GM12875 (cell line): ENCODE data around the gene TTYH1.
A peak's percentile ranks its signal among the peaks of the same experiment; 100 is the strongest.
"Not testable (repeated sequence)": the region's sequence is repeated elsewhere in the genome, so short reads cannot be mapped to it uniquely, and the experiment has no call there.

Experiments used
- H3K4me3 ChIP-seq: one replicate; pipeline ENCODE4 v1.5.1; 2011; ENCODE audit warnings: low read depth, low read length, control low read depth
- TF ChIP-seq, protein P1 (sequence below): IDR thresholded peaks from 2 replicates; pipeline ENCODE4 v1.5.1; 2011; ENCODE audit warnings: low read depth, mild to moderate bottlenecking, control low read depth, inconsistent platforms, low read length, moderate library complexity, borderline replicate concordance; ENCODE audit not compliant: insufficient read depth

The TTYH1 gene

GRCh38 chr19:54436031-54436523 is 20.8 kb downstream of the TTYH1 start:
- TF ChIP-seq, protein P1, sequence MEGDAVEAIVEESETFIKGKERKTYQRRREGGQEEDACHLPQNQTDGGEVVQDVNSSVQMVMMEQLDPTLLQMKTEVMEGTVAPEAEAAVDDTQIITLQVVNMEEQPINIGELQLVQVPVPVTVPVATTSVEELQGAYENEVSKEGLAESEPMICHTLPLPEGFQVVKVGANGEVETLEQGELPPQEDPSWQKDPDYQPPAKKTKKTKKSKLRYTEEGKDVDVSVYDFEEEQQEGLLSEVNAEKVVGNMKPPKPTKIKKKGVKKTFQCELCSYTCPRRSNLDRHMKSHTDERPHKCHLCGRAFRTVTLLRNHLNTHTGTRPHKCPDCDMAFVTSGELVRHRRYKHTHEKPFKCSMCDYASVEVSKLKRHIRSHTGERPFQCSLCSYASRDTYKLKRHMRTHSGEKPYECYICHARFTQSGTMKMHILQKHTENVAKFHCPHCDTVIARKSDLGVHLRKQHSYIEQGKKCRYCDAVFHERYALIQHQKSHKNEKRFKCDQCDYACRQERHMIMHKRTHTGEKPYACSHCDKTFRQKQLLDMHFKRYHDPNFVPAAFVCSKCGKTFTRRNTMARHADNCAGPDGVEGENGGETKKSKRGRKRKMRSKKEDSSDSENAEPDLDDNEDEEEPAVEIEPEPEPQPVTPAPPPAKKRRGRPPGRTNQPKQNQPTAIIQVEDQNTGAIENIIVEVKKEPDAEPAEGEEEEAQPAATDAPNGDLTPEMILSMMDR, result no peak
- H3K4me3 ChIP-seq, result no peak overlapping the region

GRCh38 chr19:54436628-54437252 is 21.5 kb downstream of the TTYH1 start:
- TF ChIP-seq, protein P1, result no peak
- no peak overlapping the region for H3K4me3 ChIP-seq

- TF ChIP-seq, protein P1, result peak; percentile 43; the same call in 1 of the 2 replicates
- H3K4me3 ChIP-seq, result no peak overlapping the region
These were observed 24.0 kb downstream of the TTYH1 start for GRCh38 chr19:54439174-54439851.

DNA sequence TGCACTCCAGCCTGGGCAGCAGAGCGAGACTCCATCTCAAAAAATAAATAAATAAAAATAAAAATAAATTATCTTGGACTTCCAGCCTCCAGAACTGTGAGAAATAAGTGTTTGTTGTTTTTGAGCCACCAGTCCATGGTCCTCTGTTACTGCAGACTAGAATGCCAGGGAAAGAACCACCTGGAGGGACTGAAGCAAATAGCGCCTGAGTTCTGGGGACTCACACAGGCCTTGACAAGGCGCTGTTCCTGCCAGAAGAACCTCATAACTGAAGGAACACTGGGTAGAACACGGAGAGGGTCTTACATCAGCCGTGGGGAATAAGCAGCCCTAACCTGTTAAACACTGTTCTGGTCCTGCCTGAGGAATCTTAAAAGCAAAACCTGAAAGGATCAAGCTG is 25.4 kb downstream of the TTYH1 start:
- H3K4me3 ChIP-seq, result no peak overlapping the region
- TF ChIP-seq, protein P1, result no peak

GRCh38 chr19:54444737-54445136 is 29.5 kb downstream of the TTYH1 start:
- TF ChIP-seq, protein P1, result no peak
- H3K4me3 ChIP-seq, result no peak overlapping the region

GRCh38 chr19:54446349-54446748 is 31.1 kb downstream of the TTYH1 start:
- H3K4me3 ChIP-seq, result not testable (repeated sequence)

DNA sequence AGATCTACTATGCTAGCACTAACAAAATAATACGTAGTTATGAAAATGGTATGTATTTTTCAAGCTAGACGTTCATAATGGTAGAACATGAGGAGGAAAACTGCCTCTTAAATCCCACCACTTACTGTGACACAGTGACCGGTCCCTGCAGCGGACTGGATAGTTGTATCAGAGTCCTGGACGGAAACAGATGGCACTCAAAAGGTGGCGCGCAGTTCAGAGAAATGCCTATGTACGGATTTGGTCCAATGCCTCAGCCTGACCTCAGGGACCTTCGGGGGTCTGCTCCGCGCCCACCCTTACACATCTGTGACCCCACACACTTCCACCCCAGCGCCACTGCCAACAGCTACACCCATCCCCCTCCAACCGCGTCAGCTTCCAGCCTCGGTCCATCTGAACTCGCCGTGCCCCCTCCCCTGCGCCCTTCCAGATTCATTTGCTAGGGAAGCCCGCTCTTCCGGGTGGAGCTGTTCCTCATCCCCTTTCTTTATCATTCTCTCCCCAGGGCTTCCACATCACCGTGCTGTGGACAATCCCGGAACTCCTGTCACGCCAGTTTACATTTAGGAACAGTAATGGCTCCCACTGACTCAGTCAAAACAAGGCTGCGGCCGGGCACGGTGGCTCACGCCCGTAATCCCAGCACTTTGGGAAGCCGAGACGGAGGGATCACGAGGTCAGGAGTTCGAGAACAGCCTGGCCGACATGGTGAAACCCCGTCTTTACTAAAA is 32.9 kb downstream of the TTYH1 start:
- peak overlapping the region; percentile 83 for H3K4me3 ChIP-seq
- TF ChIP-seq, protein P1, result no peak
